Endothelial cell of umbilical vein (primary cell): Measurements from ENCODE around the gene AK5.

Experiments used
- CTCF ChIP-seq, 2 donors: IDR thresholded peaks; 1 replicate in 1 of 2; 2 replicates in 1 of 2; pipeline ENCODE4 v1.5.1; 2011; ENCODE audit warnings: low read length in 2 of 2, mild to moderate bottlenecking in 2 of 2, moderate library complexity in 2 of 2, control low read depth in 1 of 2, inconsistent platforms in 1 of 2, low read depth in 1 of 2; ENCODE audit not compliant: insufficient read depth in 1 of 2; ENCODE audit errors: extremely low read depth in 1 of 2
- EZH2 ChIP-seq: IDR thresholded peaks from 2 replicates; pipeline ENCODE4 v1.6.1; 2012; ENCODE audit warnings: borderline replicate concordance, low read depth, mild to moderate bottlenecking, moderate library complexity, low read length, inconsistent platforms; ENCODE audit not compliant: severe bottlenecking
- FOS ChIP-seq: IDR thresholded peaks from 2 replicates; pipeline ENCODE4 v1.6.1; 2011; ENCODE audit warnings: mild to moderate bottlenecking, low read length, moderate library complexity, borderline replicate concordance; ENCODE audit not compliant: insufficient read depth
- GATA2 ChIP-seq: IDR thresholded peaks from 2 replicates; pipeline ENCODE4 v1.7.0; 2011; ENCODE audit warnings: low read depth, mild to moderate bottlenecking, moderate library complexity, mixed read lengths, low read length; ENCODE audit not compliant: insufficient read length, insufficient read depth
- JUN ChIP-seq: IDR thresholded peaks from 2 replicates; pipeline ENCODE4 v1.6.1; 2011; ENCODE audit warnings: borderline replicate concordance, low read depth; ENCODE audit not compliant: insufficient read length, insufficient read depth
- MAX ChIP-seq: IDR thresholded peaks from 2 replicates; pipeline ENCODE4 v1.6.1; 2011; ENCODE audit not compliant: insufficient read depth, insufficient read length
- MYC ChIP-seq: IDR thresholded peaks from one replicate; pipeline ENCODE4 v1.6.1; 2011; ENCODE audit warnings: mild to moderate bottlenecking, low read depth, low read length
- POLR2A ChIP-seq: IDR thresholded peaks from 2 replicates; pipeline ENCODE4 v1.6.1; 2012; ENCODE audit warnings: low read depth, mild to moderate bottlenecking, control low read depth, low read length
- POLR2AphosphoS5 ChIP-seq: IDR thresholded peaks from 2 replicates; pipeline ENCODE4 v1.6.1; 2012; ENCODE audit warnings: low read depth, mild to moderate bottlenecking, control low read depth, low read length, moderate library complexity; ENCODE audit not compliant: insufficient read depth

GRCh38 chr1:77538956-77539518 is 257.2 kb downstream of the AK5 start:
- TF ChIP-seq CTCF (IDR thresholded peaks at IDR 0.05; ENCODE audit: extremely low read depth in 1 of 2, insufficient read depth in 1 of 2, low read depth in 1 of 2, low read length in 2 of 2) (no peak), EZH2 (no peak), POLR2AphosphoS5 (no peak), POLR2A (no peak), JUN (no peak), GATA2 (no peak), MAX (no peak), MYC (no peak), FOS (no peak)
